ENCODE measurements around the gene SLC7A7. TPM values are rescaled to one million over a fixed set of nuclear protein-coding genes. Genes with fewer than 3 reads are reported as not detected.
"Not testable (repeated sequence)": the region's sequence is repeated elsewhere in the genome, so short reads cannot be mapped to it uniquely, and the experiment has no call there.

SLC7A7 gene
- total RNA-seq, 4 donors from 2014 or later = 0.68 to 5.3 (median 2.2) TPM

DNA sequence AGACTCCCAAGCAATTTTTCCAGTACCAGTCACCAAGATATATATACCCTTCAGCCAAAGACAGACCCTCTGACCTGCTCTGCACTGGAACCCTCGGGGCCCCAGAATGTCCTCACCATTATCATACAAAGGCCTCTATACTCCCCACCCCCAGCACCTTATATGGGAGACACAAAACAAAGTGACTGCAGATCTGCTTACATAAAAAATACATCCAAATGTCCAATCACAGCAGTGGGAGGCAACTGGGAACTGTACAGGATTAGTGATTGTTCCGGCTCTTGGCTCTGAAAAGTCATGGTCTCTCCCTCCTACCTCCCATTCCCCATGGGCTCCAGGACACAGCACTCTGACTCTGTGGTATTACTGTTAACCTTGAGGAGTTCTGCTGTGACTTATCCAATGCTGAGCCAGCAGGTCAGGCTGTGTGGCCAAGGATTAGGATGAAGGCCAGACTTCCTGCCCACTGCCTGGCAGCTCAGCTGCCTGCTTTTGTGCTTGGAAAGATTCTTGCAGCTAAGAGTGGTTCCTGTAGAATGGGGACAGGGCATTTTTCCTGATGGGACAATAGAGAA is 35.0 kb downstream of the SLC7A7 start:
- no peak overlapping the region for H3K27ac ChIP-seq
- TF ChIP-seq POLR2A (IDR thresholded peaks at IDR 0.05) (no peak), CTCF (IDR thresholded peaks at IDR 0.05 in 4 of 5, conservative IDR thresholded peaks at IDR 0.05 in 1 of 5) (no peak)
- ATAC-seq (no peak), DNase-seq (no peak)
- no peaks in the 10 kb centered on the region for H3K4me1 ChIP-seq
- H3K27me3 ChIP-seq = no peaks in the 10 kb centered on the region
- H3K9me3 ChIP-seq = no peaks in the 10 kb centered on the region
- intact Hi-C loops (cut with DNase I; ENCODE audit: low total_unique reads) = no loop called here
- in situ Hi-C loops (cut with MboI; ENCODE audit: low sequenced_read_pairs in 4 of 4) = no loop called here
- no peaks in the 10 kb centered on the region for H3K36me3 ChIP-seq
- H3K4me3 ChIP-seq = no peak overlapping the region

DNA sequence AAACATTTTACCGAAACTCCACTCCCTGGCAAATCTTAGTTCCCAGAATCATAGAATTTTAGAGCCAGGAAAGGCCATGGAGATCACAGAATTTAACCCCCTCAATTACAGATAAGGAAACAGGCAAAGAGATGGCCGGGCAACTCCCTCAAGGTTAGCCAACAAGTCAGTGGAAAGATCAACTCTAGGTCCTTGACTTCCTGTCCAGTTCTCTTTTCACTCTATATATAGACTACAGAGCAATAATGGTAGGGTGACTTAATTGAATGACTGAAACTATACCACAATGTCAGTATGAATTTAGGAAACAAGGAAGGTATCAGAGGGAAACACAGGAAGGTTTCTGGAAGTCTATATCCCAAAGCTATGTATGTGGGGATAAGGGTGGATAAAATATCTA is 37.2 kb downstream of the SLC7A7 start:
- no peak for ATAC-seq
- Histone ChIP-seq H3K36me3 (peaks cover 0 to 7% of the 10 kb centered on the region in 2 donors), H3K27ac (no peak overlapping the region), H3K4me1 (no peaks in the 10 kb centered on the region), H3K27me3 (no peaks in the 10 kb centered on the region), H3K4me3 (no peak overlapping the region), H3K9me3 (no peaks in the 10 kb centered on the region)
- no peak for DNase-seq
- intact Hi-C loops (cut with DNase I; ENCODE audit: low total_unique reads) (no loop called here), in situ Hi-C loops (cut with MboI; ENCODE audit: low sequenced_read_pairs in 4 of 4) (no loop called here)
- TF ChIP-seq CTCF (IDR thresholded peaks at IDR 0.05 in 4 of 5, conservative IDR thresholded peaks at IDR 0.05 in 1 of 5) (no peak), POLR2A (IDR thresholded peaks at IDR 0.05) (no peak)

DNA sequence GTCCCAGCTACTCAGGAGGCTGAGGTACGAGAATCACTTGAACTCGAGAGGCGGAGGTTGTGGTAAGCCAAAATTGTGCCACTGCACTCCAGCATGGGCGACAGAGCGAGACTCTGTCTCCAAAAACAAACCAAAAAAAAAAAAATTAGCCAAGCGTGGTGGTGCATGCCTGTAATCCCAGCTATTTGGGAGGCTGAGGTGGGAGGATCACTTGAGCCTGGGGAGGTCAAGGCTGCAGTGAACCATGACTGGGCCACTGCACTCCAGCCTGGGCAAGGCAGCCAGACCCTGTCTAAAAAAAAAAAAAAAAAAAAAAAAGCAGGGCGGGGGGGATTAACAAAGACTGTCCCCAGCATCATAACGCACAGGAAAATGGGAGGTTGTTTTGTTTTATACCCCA is 38.4 kb downstream of the SLC7A7 start:
- H3K36me3 ChIP-seq = peaks cover 0 to 17% of the 10 kb centered on the region in 2 donors
- H3K4me1 ChIP-seq; DNase-seq; H3K4me3 ChIP-seq; H3K9me3 ChIP-seq; ATAC-seq; H3K27ac ChIP-seq; H3K27me3 ChIP-seq; intact Hi-C loops (cut with DNase I; ENCODE audit: low total_unique reads); in situ Hi-C loops (cut with MboI; ENCODE audit: low sequenced_read_pairs in 4 of 4): not testable (repeated sequence)

DNA sequence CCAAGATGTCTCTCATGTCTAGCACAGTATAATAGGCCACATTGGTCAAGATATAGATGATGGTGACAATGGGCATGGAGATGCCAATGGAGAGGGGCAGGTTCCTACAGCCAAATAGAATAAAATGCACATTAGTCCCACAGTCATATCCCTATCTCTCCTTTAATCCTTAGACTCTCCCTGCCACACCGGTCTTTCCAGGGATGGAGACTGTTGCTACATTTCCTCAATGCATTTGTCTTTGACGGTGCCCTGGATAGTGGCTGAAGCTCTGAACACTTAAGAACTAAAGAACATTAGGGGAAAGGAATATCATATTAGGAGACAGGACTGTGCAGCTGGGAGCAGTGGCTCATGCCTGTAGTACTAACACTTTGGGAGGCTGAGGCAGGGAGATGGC is 39.0 kb downstream of the SLC7A7 start:
- in situ Hi-C loops (cut with MboI; ENCODE audit: low sequenced_read_pairs in 4 of 4) = no loop called here
- ATAC-seq (no peak), DNase-seq (no peak)
- Histone ChIP-seq H3K4me1 (no peaks in the 10 kb centered on the region), H3K27me3 (no peaks in the 10 kb centered on the region), H3K4me3 (no peak overlapping the region), H3K27ac (no peak overlapping the region), H3K9me3 (no peaks in the 10 kb centered on the region), H3K36me3 (peaks cover 0 to 23% of the 10 kb centered on the region in 2 donors)
- intact Hi-C loops (cut with DNase I; ENCODE audit: low total_unique reads) = no loop called here
- TF ChIP-seq CTCF (IDR thresholded peaks at IDR 0.05 in 4 of 5, conservative IDR thresholded peaks at IDR 0.05 in 1 of 5) (no peak), POLR2A (IDR thresholded peaks at IDR 0.05) (no peak)

DNA sequence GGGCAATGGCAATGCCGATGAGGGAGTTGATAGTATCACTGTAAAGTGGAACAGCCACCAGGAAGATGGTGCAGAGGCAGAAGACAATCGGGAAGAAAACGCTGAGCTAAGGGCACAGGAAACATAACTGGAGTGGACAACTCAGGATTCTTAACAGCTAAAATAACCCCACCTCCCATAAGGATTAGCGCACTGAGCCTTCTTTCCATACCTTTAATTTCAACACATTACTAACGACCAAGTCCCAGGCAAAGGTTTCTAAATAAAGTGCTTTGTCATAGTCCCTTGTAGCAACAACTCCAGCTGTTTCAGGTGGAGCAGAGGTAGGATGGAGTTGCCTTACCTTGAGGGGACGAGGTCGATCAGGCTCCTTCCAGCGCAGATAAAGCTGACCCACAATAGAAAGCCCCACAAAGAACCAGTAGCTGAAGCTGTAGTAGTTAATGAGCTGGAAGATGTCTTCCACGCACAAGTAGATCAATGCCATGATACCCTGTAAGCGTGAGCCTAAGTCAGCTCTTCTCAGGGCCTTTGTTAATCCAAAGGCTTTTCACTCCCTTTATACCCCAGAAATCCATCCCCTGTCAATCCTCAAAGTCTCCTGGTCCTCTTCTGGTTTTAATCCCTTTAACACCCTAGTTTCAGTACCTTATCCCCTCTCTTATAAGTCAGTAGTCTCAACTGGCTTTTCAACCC is 41.1 kb downstream of the SLC7A7 start:
- Histone ChIP-seq H3K4me1 (no peaks in the 10 kb centered on the region), H3K36me3 (peaks cover 0 to 44% of the 10 kb centered on the region in 2 donors), H3K27ac (no peak overlapping the region), H3K9me3 (no peaks in the 10 kb centered on the region), H3K4me3 (no peak overlapping the region), H3K27me3 (no peaks in the 10 kb centered on the region)
- no peak for TF ChIP-seq POLR2A (IDR thresholded peaks at IDR 0.05)
- intact Hi-C loops (cut with DNase I; ENCODE audit: low total_unique reads) (no loop called here), in situ Hi-C loops (cut with MboI; ENCODE audit: low sequenced_read_pairs in 4 of 4) (no loop called here)
- ATAC-seq = no peak
- no peak for DNase-seq

Measured in gastrocnemius medialis (tissue), 4 donors.